ACC112 (cell line): Measurements from ENCODE around the gene NCKIPSD.

Experiments used
- H2AFZ ChIP-seq: fragments of 200-600 bp; sonication (generic); one replicate; pipeline ENCODE4 v1.6.0; 2017; ENCODE audit warnings: antibody characterized with exemption, low read length; ENCODE audit not compliant: unreplicated experiment
- H3K27ac ChIP-seq: fragments of 200-600 bp; sonication (generic); 2 replicates; pipeline ENCODE4 v1.5.1; 2014; ENCODE audit warnings: low read depth, mild to moderate bottlenecking, antibody characterized with exemption, low read length, moderate library complexity
- H3K27me3 ChIP-seq: fragments of 200-600 bp; sonication (generic); 2 replicates; pipeline ENCODE4 v1.6.1; 2014; ENCODE audit warnings: mild to moderate bottlenecking, antibody characterized with exemption, low read length, moderate library complexity, mixed read lengths; ENCODE audit not compliant: insufficient read depth
- H3K36me3 ChIP-seq: fragments of 200-600 bp; sonication (generic); 2 replicates; pipeline ENCODE4 v1.6.1; 2016; ENCODE audit warnings: mild to moderate bottlenecking, antibody characterized with exemption, low read length, moderate library complexity, mixed read lengths; ENCODE audit not compliant: insufficient read depth
- H3K4me1 ChIP-seq: fragments of 200-600 bp; sonication (generic); one replicate; pipeline ENCODE4 v1.6.1; 2016; ENCODE audit warnings: low read length, mixed read lengths; ENCODE audit not compliant: insufficient read depth, unreplicated experiment, control insufficient read depth
- H3K4me3 ChIP-seq: fragments of 200-600 bp; sonication (generic); 2 replicates; pipeline ENCODE4 v1.5.1; 2014; ENCODE audit warnings: mild to moderate bottlenecking, low read depth, low read length
- H3K79me2 ChIP-seq: fragments of 200-600 bp; sonication (generic); one replicate; pipeline ENCODE4 v1.6.0; 2016; ENCODE audit warnings: low read length; ENCODE audit not compliant: control insufficient read depth, unreplicated experiment, insufficient read depth

Gene NCKIPSD

DNA sequence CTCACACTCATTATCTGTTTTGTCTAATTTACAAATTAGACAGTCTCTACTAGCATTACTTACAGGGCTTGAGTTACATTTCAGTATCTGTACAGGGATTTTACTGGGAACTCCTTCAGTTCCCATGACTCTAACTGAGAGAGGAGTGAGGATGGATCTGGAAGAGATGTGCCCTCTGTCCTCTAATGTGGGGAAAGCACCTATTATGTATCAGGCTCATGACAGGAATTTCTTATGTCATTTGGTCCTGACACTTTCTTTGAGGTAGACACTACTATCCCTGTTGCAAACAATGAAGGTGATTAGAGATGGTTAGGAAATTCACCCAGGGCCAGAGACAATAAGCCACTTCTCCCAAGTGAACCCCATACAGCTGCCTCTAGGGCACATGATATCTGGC, 10.9 kb upstream of the NCKIPSD start:
- no peaks in the 10 kb centered on the region for H3K27me3 ChIP-seq
- no peak overlapping the region for H3K4me3 ChIP-seq
- peak overlapping the region; percentile 55 for H3K27ac ChIP-seq
- no peak overlapping the region for H2AFZ ChIP-seq
- H3K4me1 ChIP-seq, result peaks cover 44% of the 10 kb centered on the region
- peaks cover 66% of the 10 kb centered on the region for H3K79me2 ChIP-seq
- H3K36me3 ChIP-seq, result peaks cover 6% of the 10 kb centered on the region

DNA sequence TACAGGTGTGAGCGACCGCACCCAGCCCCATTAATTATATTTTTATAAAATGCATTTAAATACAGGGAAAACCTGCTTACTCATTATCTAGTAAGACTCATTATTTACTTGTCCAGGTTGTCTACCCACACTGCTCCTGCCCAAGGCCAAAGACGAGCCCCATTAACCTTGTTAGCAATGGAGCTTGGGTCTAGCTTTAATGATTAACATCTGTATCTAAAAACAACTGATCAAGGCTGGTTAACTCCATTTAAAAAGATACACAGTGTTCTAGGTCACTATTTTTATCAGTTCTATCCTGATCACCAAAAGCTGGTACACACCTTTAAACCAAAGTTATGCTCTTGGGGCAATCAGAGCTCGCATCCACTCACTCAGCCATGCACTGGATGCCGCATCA, 10.4 kb upstream of the NCKIPSD start:
- Histone ChIP-seq H3K36me3 (peaks cover 8% of the 10 kb centered on the region), H3K27me3 (no peaks in the 10 kb centered on the region), H3K4me3 (no peak overlapping the region), H2AFZ (no peak overlapping the region), H3K79me2 (peaks cover 65% of the 10 kb centered on the region), H3K27ac (peak overlapping the region; percentile 55), H3K4me1 (peaks cover 44% of the 10 kb centered on the region)

DNA sequence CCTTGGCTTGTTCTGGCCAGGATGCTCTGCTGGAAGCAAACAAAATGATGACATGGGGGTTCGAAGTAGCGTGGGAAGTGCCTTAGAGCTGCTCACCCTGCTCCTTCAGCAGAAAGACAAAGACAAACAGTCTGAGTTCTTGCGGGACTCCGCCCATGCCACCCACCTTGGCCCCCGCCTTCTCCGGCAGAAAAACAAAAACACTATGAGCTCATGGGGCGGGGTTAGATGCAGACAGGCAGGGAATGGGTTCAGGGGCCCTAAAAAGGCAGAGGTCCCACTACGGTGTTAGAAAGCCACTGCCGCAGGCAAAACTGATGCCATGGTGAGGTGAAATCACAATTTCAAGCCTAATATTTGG, 9.7 kb upstream of the NCKIPSD start:
- Histone ChIP-seq H3K4me1 (peaks cover 37% of the 10 kb centered on the region), H3K4me3 (peak overlapping the region; percentile 76), H3K27ac (peak overlapping the region; percentile 87), H3K79me2 (peaks cover 57% of the 10 kb centered on the region), H3K36me3 (peaks cover 13% of the 10 kb centered on the region), H2AFZ (no peak overlapping the region), H3K27me3 (no peaks in the 10 kb centered on the region)

DNA sequence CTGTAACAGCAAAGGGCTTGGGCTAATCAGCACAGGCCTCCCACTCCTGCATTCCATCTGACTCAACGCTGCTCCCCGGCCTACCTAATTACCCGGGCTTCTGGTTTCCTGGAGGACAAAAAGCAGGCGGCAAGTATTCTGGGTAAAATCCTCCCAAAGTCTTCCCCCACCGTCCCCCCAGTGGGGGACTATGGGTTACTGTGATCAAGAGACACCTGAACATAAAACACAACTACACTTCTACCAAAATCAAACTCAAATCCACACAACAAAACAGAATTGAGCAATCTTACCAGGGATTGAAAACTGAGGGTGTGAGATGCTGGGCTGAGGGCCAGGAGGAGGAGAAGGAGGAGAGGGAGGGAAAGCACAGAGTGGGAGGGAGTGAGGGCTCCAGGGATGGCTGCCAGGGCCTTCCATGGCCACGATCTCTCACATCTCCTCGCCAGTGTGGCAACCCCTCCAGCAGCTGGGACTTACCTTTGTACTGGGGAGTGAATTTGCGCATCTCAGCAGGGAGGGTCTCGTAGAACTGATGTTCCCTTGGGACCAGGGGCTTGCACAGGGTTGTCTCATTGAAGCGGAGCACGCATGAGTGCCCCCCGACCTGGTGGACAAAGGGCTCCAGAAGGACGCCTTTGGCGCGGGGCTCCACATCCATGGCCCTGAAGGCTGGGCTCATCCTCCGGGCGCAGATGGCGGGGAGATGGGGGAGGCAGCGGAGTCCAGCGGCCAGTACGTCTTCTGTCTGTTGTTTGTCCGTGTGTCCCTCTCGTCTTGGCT, 9.1 kb upstream of the NCKIPSD start:
- Histone ChIP-seq H3K27me3 (no peaks in the 10 kb centered on the region), H3K36me3 (peaks cover 13% of the 10 kb centered on the region), H3K79me2 (peaks cover 52% of the 10 kb centered on the region), H2AFZ (no peak overlapping the region), H3K4me1 (peaks cover 35% of the 10 kb centered on the region), H3K27ac (peak overlapping the region; percentile 87), H3K4me3 (peak overlapping the region; percentile 76)

DNA sequence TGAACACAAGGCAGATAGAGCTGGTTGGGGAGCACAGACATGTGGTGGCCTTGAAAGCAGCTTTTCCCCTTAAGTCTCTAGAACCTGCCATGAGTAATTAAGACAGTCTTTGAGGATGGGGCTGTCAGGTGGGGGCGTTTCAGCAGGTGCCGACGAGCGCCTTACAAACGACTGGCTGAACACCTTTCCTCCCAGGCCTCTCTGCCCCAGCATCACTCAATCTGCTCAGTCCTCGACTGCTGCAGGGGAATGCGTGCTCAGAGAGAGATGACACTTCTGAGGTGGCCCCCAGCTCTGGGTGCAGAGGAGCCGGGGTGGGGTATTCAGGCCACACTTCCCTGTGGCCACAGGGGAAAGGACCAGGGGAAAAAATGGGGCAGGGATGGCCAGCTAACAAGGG, 8.1 kb upstream of the NCKIPSD start:
- Histone ChIP-seq H3K36me3 (peaks cover 13% of the 10 kb centered on the region), H3K4me1 (peaks cover 35% of the 10 kb centered on the region), H3K27me3 (no peaks in the 10 kb centered on the region), H2AFZ (no peak overlapping the region), H3K4me3 (peak overlapping the region; percentile 76), H3K79me2 (peaks cover 42% of the 10 kb centered on the region), H3K27ac (peak overlapping the region; percentile 87)

DNA sequence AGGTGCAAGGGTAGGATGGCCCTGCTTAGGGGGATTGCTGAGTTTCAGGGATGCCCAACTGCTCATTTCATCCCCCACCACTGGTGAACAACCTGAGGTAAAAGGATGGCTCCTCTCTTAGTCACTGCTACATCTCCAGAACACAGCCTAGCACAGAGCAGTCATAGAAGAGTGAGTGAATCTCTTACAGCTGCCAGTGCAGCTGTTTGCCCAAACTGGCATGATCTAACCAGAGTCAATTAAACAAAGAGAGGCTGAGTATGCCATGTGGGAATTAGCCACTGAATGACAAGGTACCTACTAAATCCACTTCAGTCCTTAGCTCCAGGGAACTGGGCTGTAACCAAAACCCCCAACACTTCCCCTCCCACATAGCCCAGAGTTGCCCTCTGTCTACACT, 6.8 kb upstream of the NCKIPSD start:
- H3K36me3 ChIP-seq, result peaks cover 17% of the 10 kb centered on the region

DNA sequence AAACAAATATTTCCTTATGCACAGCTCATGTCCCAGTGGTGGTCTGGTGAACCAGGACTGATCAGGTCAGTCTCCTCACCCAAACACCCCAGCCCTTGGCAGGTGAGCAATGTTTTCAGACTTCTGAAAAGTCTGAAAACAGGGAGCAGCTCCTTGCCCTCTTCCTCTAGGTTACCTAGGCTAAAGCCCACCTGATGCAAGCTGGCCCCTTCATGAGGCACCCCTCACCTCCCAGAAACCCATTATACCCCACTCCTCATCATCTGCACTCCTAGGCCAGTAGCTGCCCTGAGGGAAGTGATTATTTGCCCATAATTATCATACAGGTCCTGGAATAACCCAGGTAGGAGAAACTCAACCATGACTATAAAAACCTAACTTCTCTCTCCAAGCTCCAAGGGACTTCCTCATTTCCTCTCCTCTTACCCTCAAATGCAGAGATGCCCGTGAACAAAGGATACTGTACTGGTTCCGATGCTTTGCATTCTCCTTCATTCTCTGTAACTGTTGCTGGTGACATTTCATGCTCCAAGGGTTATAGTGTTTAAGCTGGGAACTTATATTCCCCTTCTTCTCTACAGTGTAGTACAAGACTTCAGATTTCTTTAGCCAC, 5.2 kb upstream of the NCKIPSD start:
- Histone ChIP-seq H3K4me3 (no peak overlapping the region), H3K36me3 (peaks cover 17% of the 10 kb centered on the region), H3K27ac (no peak overlapping the region), H3K79me2 (peaks cover 20% of the 10 kb centered on the region), H3K4me1 (peaks cover 27% of the 10 kb centered on the region), H3K27me3 (no peaks in the 10 kb centered on the region), H2AFZ (no peak overlapping the region)

More for the DNA sequence above, 6.8 kb upstream of the NCKIPSD start:
- H2AFZ ChIP-seq, result no peak overlapping the region
- no peaks in the 10 kb centered on the region for H3K27me3 ChIP-seq
- H3K27ac ChIP-seq, result 0 out of 2 replicates have a peak overlapping the region, but pooled peaks have one; percentile 16
- H3K4me1 ChIP-seq, result peaks cover 35% of the 10 kb centered on the region
- H3K79me2 ChIP-seq, result peaks cover 30% of the 10 kb centered on the region
- H3K4me3 ChIP-seq, result no peak overlapping the region

DNA sequence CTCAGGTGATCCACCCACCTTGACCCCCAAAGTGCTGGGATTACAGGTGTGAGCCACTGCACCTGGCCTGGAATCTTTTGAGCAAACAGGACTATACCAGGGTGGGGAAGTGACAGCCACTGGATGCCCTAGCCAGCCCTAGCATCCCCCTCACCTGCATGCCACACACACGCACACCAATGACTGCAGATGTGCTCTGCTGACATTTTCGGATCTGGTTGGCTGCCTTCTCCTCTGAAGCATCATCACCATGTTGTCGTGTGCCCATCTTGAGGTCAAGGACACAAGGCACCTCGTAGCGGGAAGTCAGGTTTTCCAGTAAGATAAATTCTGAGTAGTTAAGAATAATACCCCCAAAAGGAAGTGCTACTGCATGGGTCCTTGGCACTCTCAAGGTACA, 3.7 kb upstream of the NCKIPSD start:
- Histone ChIP-seq H3K79me2 (peaks cover 31% of the 10 kb centered on the region), H2AFZ (no peak overlapping the region), H3K4me3 (no peak overlapping the region), H3K27me3 (no peaks in the 10 kb centered on the region), H3K27ac (no peak overlapping the region), H3K36me3 (peaks cover 17% of the 10 kb centered on the region), H3K4me1 (peaks cover 20% of the 10 kb centered on the region)

DNA sequence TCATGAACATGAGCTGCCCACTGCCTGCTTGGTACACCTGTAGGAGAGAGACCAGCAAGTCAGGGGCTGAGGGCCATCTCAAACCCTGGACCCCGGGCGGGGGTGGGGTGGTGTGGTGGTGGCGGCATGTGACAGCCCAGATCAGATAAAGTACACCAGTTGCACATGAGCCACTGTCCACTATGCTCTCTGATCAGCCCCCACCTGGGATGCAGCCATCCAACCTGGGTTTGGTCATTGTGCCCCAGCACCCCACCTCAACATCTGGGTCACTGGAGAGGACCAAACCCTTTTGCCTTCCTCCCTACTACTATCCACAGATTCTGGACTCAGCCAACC, 3.0 kb upstream of the NCKIPSD start:
- no peak overlapping the region for H2AFZ ChIP-seq
- no peak overlapping the region for H3K27ac ChIP-seq
- H3K79me2 ChIP-seq, result peaks cover 32% of the 10 kb centered on the region
- no peak overlapping the region for H3K4me3 ChIP-seq
- H3K4me1 ChIP-seq, result peaks cover 22% of the 10 kb centered on the region
- H3K36me3 ChIP-seq, result peaks cover 17% of the 10 kb centered on the region
- H3K27me3 ChIP-seq, result no peaks in the 10 kb centered on the region

DNA sequence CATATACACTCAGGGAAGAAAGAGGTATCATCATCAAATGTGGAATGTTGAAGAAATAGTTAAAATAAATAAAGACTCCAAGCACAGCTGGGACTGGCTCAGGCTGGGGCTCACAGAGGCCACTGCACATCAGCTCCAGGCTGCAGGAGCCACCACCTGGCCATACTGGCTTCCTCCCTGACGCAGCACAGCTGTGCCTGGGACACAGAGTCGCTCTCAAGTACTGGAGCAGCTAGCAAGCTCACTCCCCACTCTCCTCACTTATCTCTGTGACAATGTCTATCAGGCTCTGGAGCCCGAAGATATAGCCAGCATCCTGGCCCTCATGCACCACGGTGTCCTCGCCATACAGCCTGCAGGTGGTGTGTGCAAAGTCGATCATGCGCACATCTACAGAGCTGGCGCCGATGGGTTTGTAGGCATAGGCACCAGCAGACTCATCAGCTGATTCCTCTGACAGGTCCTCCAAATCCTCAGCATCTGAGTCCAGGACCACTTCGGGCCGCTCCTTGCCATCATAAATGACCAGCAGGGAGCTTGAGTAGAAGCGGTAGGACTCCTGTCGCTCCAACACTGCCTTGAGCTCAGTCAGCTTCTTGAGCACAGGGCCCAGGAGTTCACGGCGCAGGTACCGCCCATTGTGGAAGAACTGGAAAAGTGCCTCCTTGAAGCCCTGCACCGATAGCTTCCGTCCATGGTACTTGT, 2.5 kb upstream of the NCKIPSD start:
- Histone ChIP-seq H3K36me3 (peaks cover 17% of the 10 kb centered on the region), H3K27me3 (no peaks in the 10 kb centered on the region), H3K79me2 (peaks cover 31% of the 10 kb centered on the region), H3K4me1 (peaks cover 22% of the 10 kb centered on the region), H3K27ac (no peak overlapping the region), H2AFZ (no peak overlapping the region), H3K4me3 (no peak overlapping the region)
